ENCODE data around the gene LIAS.
"Not testable (repeated sequence)": the region's sequence is repeated elsewhere in the genome, so short reads cannot be mapped to it uniquely, and the experiment has no call there.

Gene LIAS

GRCh38 chr4:39514888-39515401, 56.1 kb downstream of the LIAS start:
- Histone ChIP-seq H3K9me3 (ENCODE audit: control insufficient read depth in 2 of 2, low read length in 2 of 2) (no peaks in the 10 kb centered on the region), H3K27me3 (ENCODE audit: control insufficient read depth in 2 of 2, insufficient read depth in 2 of 2, low read length in 2 of 2) (no peaks in the 10 kb centered on the region), H3K9ac (ENCODE audit: low read depth in 1 of 2, low read length in 2 of 2) (peak overlapping the region in 1 of 2 donors; percentile 26), H3K4me3 (ENCODE audit: low read length in 2 of 2) (no peak overlapping the region), H3K4me1 (ENCODE audit: control insufficient read depth in 2 of 2, insufficient read depth in 2 of 2, low read length in 2 of 2) (peaks cover 3 to 6% of the 10 kb centered on the region in 2 donors), H3K27ac (ENCODE audit: low read depth in 2 of 2, low read length in 2 of 2) (peak overlapping the region in 1 of 2 donors; percentile 47), H3K36me3 (ENCODE audit: control insufficient read depth in 2 of 2, insufficient read depth in 2 of 2, low read length in 2 of 2) (peaks cover 32 to 48% of the 10 kb centered on the region in 2 donors)

- not testable (repeated sequence) for H3K9ac ChIP-seq (ENCODE audit: low read depth in 1 of 2, low read length in 2 of 2); H3K9me3 ChIP-seq (ENCODE audit: control insufficient read depth in 2 of 2, low read length in 2 of 2); H3K4me3 ChIP-seq (ENCODE audit: low read length in 2 of 2); H3K27me3 ChIP-seq (ENCODE audit: control insufficient read depth in 2 of 2, insufficient read depth in 2 of 2, low read length in 2 of 2); H3K4me1 ChIP-seq (ENCODE audit: control insufficient read depth in 2 of 2, insufficient read depth in 2 of 2, low read length in 2 of 2)
- H3K27ac ChIP-seq (ENCODE audit: low read depth in 2 of 2, low read length in 2 of 2): peak overlapping the region in 1 of 2 donors; percentile 1
- peaks cover 28 to 40% of the 10 kb centered on the region in 2 donors for H3K36me3 ChIP-seq (ENCODE audit: control insufficient read depth in 2 of 2, insufficient read depth in 2 of 2, low read length in 2 of 2)
Measured at GRCh38 chr4:39515669-39516401, 57.0 kb downstream of the LIAS start.

GRCh38 chr4:39516407-39516966, 57.6 kb downstream of the LIAS start:
- H3K27ac ChIP-seq (ENCODE audit: low read depth in 2 of 2, low read length in 2 of 2): no peak overlapping the region
- no peaks in the 10 kb centered on the region for H3K27me3 ChIP-seq (ENCODE audit: control insufficient read depth in 2 of 2, insufficient read depth in 2 of 2, low read length in 2 of 2)

GRCh38 chr4:39518484-39518883, 59.6 kb downstream of the LIAS start:
- peaks cover 3 to 13% of the 10 kb centered on the region in 2 donors for H3K4me1 ChIP-seq (ENCODE audit: control insufficient read depth in 2 of 2, insufficient read depth in 2 of 2, low read length in 2 of 2)
- no peak overlapping the region for H3K27ac ChIP-seq (ENCODE audit: low read depth in 2 of 2, low read length in 2 of 2)
- H3K36me3 ChIP-seq (ENCODE audit: control insufficient read depth in 2 of 2, insufficient read depth in 2 of 2, low read length in 2 of 2): peaks cover 15 to 28% of the 10 kb centered on the region in 2 donors
- no peaks in the 10 kb centered on the region for H3K9me3 ChIP-seq (ENCODE audit: control insufficient read depth in 2 of 2, low read length in 2 of 2)
- H3K4me3 ChIP-seq (ENCODE audit: low read length in 2 of 2): no peak overlapping the region
- no peaks in the 10 kb centered on the region for H3K27me3 ChIP-seq (ENCODE audit: control insufficient read depth in 2 of 2, insufficient read depth in 2 of 2, low read length in 2 of 2)
- H3K9ac ChIP-seq (ENCODE audit: low read depth in 1 of 2, low read length in 2 of 2): no peak overlapping the region

More at GRCh38 chr4:39516407-39516966, 57.6 kb downstream of the LIAS start:
- Histone ChIP-seq H3K9ac (ENCODE audit: low read depth in 1 of 2, low read length in 2 of 2) (no peak overlapping the region), H3K4me3 (ENCODE audit: low read length in 2 of 2) (no peak overlapping the region), H3K36me3 (ENCODE audit: control insufficient read depth in 2 of 2, insufficient read depth in 2 of 2, low read length in 2 of 2) (peaks cover 28 to 42% of the 10 kb centered on the region in 2 donors), H3K4me1 (ENCODE audit: control insufficient read depth in 2 of 2, insufficient read depth in 2 of 2, low read length in 2 of 2) (peaks cover 3 to 6% of the 10 kb centered on the region in 2 donors), H3K9me3 (ENCODE audit: control insufficient read depth in 2 of 2, low read length in 2 of 2) (no peaks in the 10 kb centered on the region)

GRCh38 chr4:39521253-39521919, 62.5 kb downstream of the LIAS start:
- no peaks in the 10 kb centered on the region for H3K9me3 ChIP-seq (ENCODE audit: control insufficient read depth in 2 of 2, low read length in 2 of 2)
- H3K27me3 ChIP-seq (ENCODE audit: control insufficient read depth in 2 of 2, insufficient read depth in 2 of 2, low read length in 2 of 2): no peaks in the 10 kb centered on the region
- H3K4me3 ChIP-seq (ENCODE audit: low read length in 2 of 2): no peak overlapping the region
- no peak overlapping the region for H3K9ac ChIP-seq (ENCODE audit: low read depth in 1 of 2, low read length in 2 of 2)
- no peak overlapping the region for H3K27ac ChIP-seq (ENCODE audit: low read depth in 2 of 2, low read length in 2 of 2)
- H3K4me1 ChIP-seq (ENCODE audit: control insufficient read depth in 2 of 2, insufficient read depth in 2 of 2, low read length in 2 of 2): peaks cover 4 to 13% of the 10 kb centered on the region in 2 donors
- peaks cover 15 to 18% of the 10 kb centered on the region in 2 donors for H3K36me3 ChIP-seq (ENCODE audit: control insufficient read depth in 2 of 2, insufficient read depth in 2 of 2, low read length in 2 of 2)

- no peak overlapping the region for H3K4me3 ChIP-seq (ENCODE audit: low read length in 2 of 2)
- H3K9me3 ChIP-seq (ENCODE audit: control insufficient read depth in 2 of 2, low read length in 2 of 2): no peaks in the 10 kb centered on the region
- peaks cover 4 to 14% of the 10 kb centered on the region in 2 donors for H3K4me1 ChIP-seq (ENCODE audit: control insufficient read depth in 2 of 2, insufficient read depth in 2 of 2, low read length in 2 of 2)
- H3K9ac ChIP-seq (ENCODE audit: low read depth in 1 of 2, low read length in 2 of 2): no peak overlapping the region
- peaks cover 14 to 15% of the 10 kb centered on the region in 2 donors for H3K36me3 ChIP-seq (ENCODE audit: control insufficient read depth in 2 of 2, insufficient read depth in 2 of 2, low read length in 2 of 2)
- H3K27me3 ChIP-seq (ENCODE audit: control insufficient read depth in 2 of 2, insufficient read depth in 2 of 2, low read length in 2 of 2): no peaks in the 10 kb centered on the region
- H3K27ac ChIP-seq (ENCODE audit: low read depth in 2 of 2, low read length in 2 of 2): no peak overlapping the region
Measured at GRCh38 chr4:39522068-39522467, 63.2 kb downstream of the LIAS start.

GRCh38 chr4:39524161-39524957, 65.5 kb downstream of the LIAS start:
- Histone ChIP-seq H3K4me1 (ENCODE audit: control insufficient read depth in 2 of 2, insufficient read depth in 2 of 2, low read length in 2 of 2) (peaks cover 4 to 20% of the 10 kb centered on the region in 2 donors), H3K27me3 (ENCODE audit: control insufficient read depth in 2 of 2, insufficient read depth in 2 of 2, low read length in 2 of 2) (no peaks in the 10 kb centered on the region), H3K9me3 (ENCODE audit: control insufficient read depth in 2 of 2, low read length in 2 of 2) (no peaks in the 10 kb centered on the region), H3K27ac (ENCODE audit: low read depth in 2 of 2, low read length in 2 of 2) (no peak overlapping the region), H3K36me3 (ENCODE audit: control insufficient read depth in 2 of 2, insufficient read depth in 2 of 2, low read length in 2 of 2) (peaks cover 6 to 9% of the 10 kb centered on the region in 2 donors), H3K9ac (ENCODE audit: low read depth in 1 of 2, low read length in 2 of 2) (peak overlapping the region in 1 of 2 donors; percentile 5), H3K4me3 (ENCODE audit: low read length in 2 of 2) (peak overlapping the region; percentile 24 to 43)

- peak overlapping the region; percentile 83 to 98 for H3K9ac ChIP-seq (ENCODE audit: low read depth in 1 of 2, low read length in 2 of 2)
- peak overlapping the region; percentile 96 to 97 for H3K27ac ChIP-seq (ENCODE audit: low read depth in 2 of 2, low read length in 2 of 2)
- peaks cover 4 to 20% of the 10 kb centered on the region in 2 donors for H3K4me1 ChIP-seq (ENCODE audit: control insufficient read depth in 2 of 2, insufficient read depth in 2 of 2, low read length in 2 of 2)
- no peaks in the 10 kb centered on the region for H3K27me3 ChIP-seq (ENCODE audit: control insufficient read depth in 2 of 2, insufficient read depth in 2 of 2, low read length in 2 of 2)
- H3K36me3 ChIP-seq (ENCODE audit: control insufficient read depth in 2 of 2, insufficient read depth in 2 of 2, low read length in 2 of 2): peaks cover 0 to 2% of the 10 kb centered on the region in 2 donors
- peak overlapping the region; percentile 96 to 97 for H3K4me3 ChIP-seq (ENCODE audit: low read length in 2 of 2)
- no peaks in the 10 kb centered on the region for H3K9me3 ChIP-seq (ENCODE audit: control insufficient read depth in 2 of 2, low read length in 2 of 2)
Measured at GRCh38 chr4:39525822-39526690, 67.2 kb downstream of the LIAS start.

- H3K27ac ChIP-seq (ENCODE audit: low read depth in 2 of 2, low read length in 2 of 2): peak overlapping the region; percentile 96 to 97
- peaks cover 4 to 19% of the 10 kb centered on the region in 2 donors for H3K4me1 ChIP-seq (ENCODE audit: control insufficient read depth in 2 of 2, insufficient read depth in 2 of 2, low read length in 2 of 2)
- no peaks in the 10 kb centered on the region for H3K9me3 ChIP-seq (ENCODE audit: control insufficient read depth in 2 of 2, low read length in 2 of 2)
- H3K9ac ChIP-seq (ENCODE audit: low read depth in 1 of 2, low read length in 2 of 2): peak overlapping the region; percentile 83 to 98
- H3K36me3 ChIP-seq (ENCODE audit: control insufficient read depth in 2 of 2, insufficient read depth in 2 of 2, low read length in 2 of 2): peaks cover 0 to under 1% of the 10 kb centered on the region in 2 donors
- peak overlapping the region; percentile 96 to 97 for H3K4me3 ChIP-seq (ENCODE audit: low read length in 2 of 2)
- H3K27me3 ChIP-seq (ENCODE audit: control insufficient read depth in 2 of 2, insufficient read depth in 2 of 2, low read length in 2 of 2): no peaks in the 10 kb centered on the region
Measured at GRCh38 chr4:39526765-39527295, 68.0 kb downstream of the LIAS start.
